NCI-H82 treated with DMSO at 0.1 percent for 48 hours (cell line): ENCODE data around the gene CBFB.
"Not testable (repeated sequence)": the region's sequence is repeated elsewhere in the genome, so short reads cannot be mapped to it uniquely, and the experiment has no call there.

Experiments
- DNase-seq: peaks from one replicate; lab custom pipeline; 2025; ENCODE audit not compliant: unreplicated experiment; lab: John Stamatoyannopoulos, UW

CBFB gene

DNA sequence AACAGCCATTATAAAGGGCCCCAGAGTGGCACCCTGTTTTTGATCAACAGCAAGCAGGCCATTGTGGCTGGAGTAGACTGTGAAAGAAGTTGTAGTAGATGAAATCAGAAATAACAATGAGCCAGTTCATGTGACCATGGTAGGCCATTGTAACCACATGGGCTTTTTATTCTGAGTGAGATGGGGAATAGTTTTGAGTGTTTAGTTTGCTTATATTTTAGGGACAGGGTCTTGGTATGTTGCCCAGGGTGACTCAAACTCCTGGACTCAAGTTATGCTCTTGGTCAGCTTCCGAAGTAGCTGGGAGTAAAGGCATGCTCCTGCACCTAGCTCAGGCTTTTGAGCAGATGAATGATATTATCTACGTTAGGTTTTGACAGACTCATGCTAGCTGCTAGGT lies 12.0 kb downstream of the CBFB start:
- DNase-seq = no peak

DNA sequence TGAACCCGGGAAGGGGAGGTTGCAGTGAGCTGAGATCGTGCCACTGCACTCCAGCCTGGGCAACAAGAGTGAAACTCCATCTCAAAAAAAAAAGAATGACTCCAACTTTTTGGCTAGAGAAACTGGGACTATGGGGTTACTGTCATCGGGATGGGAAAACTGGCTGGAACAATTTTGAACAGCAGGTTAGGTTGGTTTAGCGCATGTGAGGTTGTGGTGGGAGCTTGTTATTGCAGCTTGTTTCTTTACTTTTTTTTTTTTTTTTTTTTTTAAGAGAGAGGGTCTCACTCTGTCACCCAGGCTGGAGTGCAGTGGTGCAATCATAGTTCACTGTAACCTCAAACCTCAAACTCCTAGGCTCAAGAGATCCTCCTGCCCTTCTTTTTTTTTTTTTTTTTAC lies 12.6 kb downstream of the CBFB start:
- DNase-seq = not testable (repeated sequence)

DNA sequence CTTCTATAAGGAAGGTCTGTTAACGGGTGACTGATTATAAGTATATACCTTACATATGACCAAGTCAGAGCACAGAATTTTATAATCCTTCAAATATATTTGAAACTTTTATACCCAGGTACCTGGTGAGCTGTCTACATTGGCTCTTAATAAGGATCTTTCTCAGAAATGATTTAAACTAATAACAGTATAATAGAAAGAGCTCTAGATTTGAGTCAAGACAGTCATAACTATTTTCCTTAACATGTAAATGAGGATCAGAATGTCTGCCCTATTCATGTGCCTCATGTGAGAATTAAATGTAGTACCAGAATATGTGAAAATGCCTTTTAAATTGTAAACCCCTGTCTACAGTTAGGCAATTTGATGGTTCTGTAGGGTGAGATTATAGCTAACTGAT lies 14.5 kb downstream of the CBFB start:
- DNase-seq = no peak

DNA sequence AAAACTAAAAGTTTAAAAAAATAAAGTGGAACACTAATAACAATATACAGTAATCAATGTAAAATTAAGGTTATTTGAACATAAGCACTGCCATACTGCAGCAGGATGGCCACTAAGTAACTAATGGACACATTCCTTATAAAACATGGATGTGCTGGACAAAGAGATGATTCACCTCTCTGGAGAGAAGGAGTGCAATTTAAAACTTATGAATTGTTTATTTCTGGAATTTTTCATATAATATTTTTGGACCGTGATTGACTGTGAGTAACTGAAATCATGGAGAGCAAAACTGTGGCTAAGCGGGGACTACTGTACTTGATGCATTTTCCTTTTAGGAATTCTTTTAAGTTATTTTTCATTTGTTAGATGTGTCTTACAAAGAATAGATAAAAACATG lies 21.8 kb downstream of the CBFB start:
- DNase-seq = no peak

DNA sequence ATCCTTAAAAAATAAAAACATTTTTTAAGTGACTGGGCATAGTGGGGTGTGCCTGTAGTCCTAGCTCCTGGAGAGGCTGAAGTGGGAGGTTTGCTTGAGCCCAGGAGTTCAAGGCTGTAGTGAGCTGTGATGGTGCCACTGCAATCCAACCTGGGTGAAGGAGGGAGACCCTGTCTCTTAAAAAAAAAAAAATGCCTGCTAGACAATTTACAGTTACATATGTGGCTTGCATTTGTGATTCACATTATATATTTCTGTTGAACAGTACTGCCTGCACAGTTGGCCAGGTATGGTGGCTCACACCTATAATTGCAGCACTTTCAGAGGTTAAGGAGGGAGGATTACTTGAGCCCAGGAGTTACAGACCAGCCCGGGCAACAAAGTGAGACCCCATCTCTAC lies 23.4 kb downstream of the CBFB start:
- DNase-seq = no peak

DNA sequence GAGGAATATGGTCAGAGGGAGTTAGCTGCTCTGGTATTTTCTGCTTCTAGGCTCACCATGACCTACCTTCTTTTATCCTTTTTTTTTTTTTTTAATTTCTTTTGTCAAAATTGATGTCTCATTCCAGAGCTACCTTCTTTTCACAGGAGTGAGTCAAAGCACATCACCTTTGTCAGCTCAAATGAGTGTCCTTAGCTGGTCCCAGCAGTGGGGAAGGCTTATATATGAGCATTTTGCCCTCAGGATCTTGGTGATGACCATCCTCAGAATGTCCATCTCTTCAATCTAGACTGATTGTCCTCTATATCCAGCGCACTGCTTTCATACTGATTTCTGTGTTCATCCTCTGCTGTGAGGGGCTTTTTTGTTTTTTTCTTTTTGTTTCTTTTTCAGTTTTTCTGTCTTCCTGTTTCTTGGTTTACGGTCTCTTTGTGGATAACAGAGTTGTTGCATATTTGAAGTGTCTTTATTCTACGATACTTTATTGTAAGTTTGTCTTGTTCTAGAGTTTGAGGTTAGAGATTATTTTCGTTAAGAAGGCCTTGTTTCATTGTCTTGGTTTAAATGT lies 24.9 kb downstream of the CBFB start:
- no peak for DNase-seq

DNA sequence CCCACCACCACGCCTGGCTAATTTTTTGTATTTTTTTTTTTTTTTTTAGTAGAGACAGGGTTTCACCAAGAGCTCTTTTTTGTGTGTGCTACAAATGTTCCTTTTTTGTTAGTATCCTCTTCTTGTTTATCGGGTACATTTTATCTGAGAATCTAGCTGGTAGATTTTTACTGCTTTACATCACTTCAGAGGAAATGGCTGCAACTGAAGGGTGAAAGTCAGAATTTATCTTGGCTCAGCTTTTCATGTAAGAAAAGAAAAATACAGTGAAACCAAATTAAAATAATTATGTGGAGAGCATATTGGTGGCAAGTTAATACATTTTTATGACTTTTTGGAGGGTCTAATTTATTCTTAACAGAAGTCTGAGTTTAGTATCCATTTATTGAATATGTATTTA lies 26.0 kb downstream of the CBFB start:
- no peak for DNase-seq

DNA sequence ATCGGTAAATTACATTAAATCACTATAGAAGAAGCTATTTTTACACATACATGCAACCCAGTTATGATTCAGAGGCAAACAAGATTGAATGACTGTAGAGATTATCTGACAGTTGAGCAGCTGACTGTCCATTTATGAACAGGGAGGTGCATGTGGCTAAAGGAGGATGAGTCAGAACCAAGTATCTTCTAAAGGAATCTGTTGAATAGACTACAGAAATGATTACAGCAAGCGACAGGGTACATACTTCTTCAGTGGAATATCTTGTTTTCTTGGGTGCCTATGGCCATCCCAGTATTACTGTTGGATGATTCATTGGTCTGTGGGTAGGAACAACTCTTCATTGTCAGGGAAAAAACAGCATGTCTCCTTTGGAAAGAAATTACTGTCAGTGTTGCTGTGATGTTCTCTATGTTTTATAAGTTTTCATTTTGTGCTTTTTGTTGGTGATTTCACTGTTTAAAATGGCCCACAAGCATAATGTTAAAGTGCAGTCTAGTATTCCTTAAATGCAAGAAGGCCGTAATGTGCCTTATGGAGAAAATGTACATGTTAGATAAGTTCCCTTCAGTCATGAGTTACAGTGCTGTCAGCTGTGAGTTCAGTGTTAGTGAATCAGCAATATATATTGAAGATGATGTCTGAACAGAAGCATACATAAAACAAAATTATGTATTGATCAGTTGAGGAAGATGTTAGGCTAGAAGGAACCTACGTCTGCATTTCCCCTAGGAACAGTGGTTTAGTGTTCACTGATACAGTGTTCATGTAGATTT lies 27.0 kb downstream of the CBFB start:
- no peak for DNase-seq

DNA sequence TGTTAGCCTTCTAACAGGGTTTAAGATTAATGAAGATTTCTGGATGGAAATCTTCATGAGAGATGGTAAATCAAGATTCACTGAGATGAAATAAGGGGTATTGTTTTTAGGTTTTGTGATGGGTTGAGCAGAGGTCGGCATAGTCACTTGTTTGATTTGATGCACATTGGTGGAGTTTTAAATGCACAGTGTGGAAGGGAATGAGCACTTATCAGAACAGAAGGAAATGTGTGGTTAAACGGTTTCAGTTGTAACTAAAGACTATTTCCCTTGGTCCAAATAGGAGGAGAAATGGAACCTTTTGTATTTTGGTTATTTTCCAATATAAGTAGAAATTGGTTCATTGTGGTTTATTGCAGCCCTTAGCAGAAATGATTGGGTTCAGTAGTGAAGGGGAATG lies 34.1 kb downstream of the CBFB start:
- DNase-seq = no peak

DNA sequence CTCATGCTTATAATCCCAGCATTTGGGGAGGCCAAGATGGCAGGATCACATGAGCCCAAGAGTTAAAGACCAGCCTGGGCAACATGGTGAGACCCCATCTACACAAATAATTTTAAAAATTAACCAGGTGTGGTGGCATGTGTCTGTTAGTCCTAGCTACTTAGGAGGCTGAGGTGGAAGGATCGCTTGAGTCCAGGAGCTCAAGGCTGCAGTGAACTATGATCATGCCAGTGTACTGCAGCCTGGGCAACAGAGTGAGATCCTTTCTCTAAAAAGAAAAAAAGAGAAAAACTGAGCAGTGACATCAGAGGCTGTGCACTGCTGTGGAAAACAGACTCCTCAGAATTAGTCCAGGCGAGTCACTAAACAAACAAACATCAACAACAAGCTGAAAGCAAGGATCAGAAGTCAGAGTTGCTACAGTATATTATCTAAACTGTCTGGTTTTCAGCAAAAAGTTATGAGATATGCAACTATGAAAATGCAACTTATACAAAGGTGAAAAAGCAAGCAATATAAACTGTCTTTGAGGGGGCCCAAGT lies 39.3 kb downstream of the CBFB start:
- DNase-seq = no peak

DNA sequence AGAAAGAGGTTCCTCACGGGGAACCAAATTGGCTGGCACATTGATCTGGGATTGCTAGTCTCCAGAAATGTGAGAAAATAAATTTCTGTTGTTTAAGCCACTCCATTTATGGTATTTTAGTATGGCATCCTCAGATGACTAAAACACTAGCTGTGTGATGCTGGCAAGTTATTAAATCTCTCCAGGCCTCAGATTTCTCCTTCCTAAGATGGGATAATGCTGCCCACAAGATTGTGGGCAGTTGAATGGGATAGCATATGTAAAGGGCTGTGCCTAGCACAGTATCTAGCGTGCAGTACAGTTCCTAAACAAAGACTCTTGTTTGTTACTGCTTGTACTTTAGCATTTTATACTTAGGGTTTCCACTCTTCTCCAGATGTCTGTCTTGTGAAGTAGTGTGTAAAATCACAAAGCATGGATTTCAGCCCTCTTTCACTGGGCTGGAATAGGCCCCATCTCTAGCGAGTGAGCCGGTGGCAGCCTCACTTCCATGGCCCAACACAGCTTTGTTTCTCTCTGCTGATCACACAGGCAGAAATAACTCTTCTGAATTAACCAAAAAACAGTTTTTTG lies 42.6 kb downstream of the CBFB start:
- no peak for DNase-seq

DNA sequence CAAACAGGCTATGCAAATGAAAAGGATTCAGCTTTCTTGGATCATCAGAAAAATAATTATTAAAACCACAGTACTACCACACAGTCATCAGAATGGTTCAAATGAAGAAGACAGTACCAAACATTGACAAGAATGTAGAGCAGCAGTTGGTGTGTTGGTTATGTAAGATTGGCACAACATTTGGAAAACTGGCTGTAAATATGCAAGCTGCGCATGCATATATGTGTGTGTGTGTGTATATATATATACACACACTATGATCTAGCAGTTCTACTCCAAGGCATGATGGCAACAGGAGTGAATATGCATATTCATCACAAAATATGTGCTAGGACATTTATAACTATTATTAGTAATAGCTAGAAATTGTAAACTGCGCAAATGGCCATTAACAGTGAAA lies 46.4 kb downstream of the CBFB start:
- no peak for DNase-seq

DNA sequence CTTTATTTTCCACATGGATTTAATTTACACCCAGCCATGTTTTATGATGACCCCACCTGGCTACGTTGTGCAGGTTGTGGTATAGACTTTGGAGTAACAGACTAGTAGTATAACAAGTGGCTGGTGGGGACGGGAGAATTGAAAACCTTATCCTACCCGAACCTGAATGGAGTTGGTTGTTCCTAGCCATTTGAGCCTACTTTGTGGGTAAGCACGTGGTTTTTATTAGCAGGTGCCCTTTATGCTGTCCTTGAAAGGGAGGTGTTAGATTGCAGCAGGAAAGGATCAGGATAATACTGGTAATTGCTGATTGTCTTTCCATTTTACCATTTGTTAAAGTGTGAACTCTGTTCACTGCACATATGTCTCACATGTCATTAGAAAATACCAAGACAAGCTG lies 48.9 kb downstream of the CBFB start:
- DNase-seq = no peak

DNA sequence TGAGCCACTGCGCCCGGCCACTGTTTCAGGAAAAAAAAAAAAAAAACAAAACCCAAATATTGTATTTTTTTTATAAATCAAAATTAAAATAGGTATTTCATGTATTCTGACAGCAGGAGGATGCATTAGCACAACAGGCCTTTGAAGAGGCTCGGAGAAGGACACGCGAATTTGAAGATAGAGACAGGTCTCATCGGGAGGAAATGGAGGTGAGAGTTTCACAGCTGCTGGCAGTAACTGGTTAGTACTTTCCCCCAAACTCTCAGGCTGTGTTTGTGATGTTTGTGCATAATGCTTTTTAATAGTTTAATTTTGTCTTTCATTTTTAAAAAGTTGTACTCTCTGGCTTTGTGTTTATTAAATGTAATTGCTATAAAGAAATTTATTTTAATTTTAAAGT lies 53.2 kb downstream of the CBFB start:
- no peak for DNase-seq

DNA sequence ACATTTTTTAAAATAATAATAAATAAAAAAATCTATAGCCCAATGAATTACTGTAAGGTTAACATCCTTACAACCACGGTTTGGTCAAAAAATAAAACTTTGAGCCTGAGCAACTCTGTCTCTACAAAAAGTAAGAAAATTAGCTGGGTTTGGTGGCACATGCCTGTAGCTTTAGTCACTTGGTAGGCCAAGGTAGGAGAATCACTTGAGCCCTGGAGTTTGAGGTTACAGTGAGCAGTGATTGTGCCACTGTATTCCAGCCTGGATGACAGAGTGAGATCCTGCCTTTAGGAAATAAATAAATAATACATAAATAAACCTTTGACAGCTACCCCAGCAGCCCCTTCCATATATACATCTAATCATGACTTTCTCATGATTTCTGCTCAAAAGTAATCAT lies 53.9 kb downstream of the CBFB start:
- DNase-seq = no peak

DNA sequence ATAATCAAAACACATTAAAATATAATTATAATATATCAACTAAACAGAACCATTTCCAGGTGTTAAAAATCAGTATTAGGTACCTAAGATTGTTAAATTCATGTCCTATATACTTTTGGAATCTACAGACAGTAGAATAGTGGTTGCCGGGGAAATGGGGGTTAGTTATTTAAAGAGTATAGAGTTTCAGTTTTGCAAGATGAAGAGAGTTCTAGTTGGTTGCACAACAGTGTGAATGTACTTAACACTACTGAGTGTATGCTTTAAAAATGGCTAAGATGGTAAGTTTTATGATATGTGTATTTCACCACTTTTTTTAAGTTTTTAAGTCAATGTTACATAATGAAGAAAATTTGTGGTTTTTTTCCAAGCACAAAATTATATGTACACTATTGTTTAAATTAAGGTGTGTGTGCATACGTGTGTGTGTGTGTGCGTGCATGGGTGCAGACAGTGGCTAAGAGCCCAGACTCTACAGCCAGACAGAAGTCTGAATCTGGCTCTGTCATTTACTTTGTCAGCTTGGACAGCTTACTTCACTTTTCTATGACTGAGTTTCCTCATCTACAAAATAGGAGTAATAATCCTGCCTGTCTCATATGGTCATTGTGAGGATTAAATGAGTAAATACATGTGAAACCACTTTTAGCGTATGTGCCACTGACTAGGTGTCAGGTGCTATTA lies 55.5 kb downstream of the CBFB start:
- DNase-seq = no peak

DNA sequence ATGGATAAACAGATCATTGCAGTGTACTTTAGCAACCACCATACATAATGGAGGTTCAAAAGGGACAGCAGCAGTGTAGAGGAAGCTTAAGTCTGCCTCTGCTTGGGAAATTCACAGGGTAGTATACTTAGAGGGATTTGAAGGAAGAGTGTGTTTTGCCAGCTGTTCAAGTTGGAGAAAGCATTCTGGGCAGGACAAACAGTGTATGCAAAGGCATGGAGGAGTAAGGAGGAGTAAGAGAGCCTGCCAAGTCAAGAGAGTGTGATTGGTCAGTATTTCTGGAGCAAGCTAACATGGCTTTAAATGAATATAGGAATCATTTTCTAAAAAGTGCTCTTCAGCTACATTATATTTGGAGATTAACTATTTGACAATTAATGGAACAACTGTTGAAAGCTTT lies 57.9 kb downstream of the CBFB start:
- DNase-seq = no peak

DNA sequence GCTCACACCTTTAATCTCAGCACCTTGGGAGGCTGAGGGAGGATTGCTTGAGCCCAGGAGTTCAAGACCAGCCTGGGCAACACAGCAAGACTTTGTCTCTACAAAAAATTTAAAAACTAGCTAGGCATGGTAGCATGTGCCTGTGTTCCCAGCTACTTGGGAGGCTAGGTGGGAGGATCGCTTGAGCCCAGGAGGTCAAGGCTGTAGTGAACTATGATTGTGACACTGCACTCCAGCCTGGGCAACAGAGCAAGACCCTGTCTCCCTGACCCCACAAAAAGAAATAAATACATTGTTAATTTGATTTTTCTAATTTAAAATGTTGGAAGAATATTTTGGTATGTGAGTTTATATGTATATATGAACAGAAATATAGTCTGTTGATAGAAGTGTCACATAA lies 58.3 kb downstream of the CBFB start:
- no peak for DNase-seq

DNA sequence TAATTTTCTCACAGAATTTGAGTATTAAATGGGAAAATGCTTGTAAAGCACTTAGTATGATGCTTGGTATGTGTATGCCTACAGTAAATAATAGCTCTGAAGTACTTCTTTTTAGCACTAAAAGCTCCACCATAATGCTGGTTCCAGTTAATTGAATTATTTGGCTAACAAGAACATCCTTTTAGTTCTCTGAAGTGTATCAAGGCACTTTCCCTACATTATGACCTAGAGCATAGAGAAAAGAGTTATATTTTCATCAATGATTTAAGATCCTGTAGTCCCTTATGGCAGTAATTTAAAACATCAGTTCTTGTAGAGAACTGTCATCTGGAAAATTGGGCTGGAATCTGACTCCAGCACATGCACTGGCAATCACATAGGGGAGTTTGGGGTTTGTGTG lies 58.9 kb downstream of the CBFB start:
- no peak for DNase-seq

DNA sequence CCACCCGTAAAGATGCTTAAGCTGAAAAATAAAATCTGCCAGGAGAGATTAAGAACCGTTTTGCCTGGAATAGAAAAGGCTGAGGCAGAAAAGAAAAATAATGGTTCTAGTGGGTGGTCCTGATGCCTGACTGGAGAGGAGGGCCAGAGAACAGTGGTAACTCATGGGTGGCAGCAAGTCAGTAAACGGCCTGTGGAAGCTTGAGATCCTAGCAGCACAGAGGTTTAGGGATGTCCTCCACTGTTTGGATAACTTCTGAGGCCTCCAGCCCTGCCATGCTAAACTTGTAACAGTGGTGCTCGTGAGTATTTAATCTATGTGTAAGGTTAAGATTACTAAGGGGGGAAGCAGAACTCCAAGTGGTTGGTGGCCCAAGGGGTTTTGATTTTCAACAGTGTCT lies 59.6 kb downstream of the CBFB start:
- no peak for DNase-seq

DNA sequence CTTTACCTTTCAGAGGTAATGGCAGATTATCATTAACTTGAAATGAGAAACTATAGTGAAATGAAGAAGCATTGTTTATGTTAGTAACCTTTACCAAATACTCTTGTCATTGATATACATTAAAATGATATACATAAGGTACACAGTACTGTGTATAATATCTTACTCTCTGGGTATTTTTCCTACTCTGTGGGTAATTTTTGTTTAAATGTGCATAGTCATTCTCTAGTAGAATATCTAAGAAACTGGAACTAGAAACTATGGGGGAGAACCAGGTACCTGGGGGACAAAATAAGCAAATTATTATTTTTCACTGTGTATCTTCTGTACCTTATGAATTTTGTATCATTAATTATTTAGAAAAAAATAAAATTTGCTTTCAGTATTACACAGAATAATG lies 60.2 kb downstream of the CBFB start:
- no peak for DNase-seq
